Mammary epithelial cell (primary cell): Measurements from ENCODE around the gene CHMP2A.

ENCODE experiments used
- EZH2 ChIP-seq: IDR thresholded peaks from 2 replicates; pipeline ENCODE4 v1.6.1; 2012; ENCODE audit warnings: low read length, inconsistent platforms, borderline replicate concordance
- TF ChIP-seq, protein P1 (sequence below), 2 donors: IDR thresholded peaks in 1 of 2; conservative IDR thresholded peaks in 1 of 2; 2 replicates each; pipeline ENCODE4 v1.5.1; 2011 to 2012; ENCODE audit warnings: inconsistent platforms in 2 of 2, low read length in 2 of 2, mild to moderate bottlenecking in 2 of 2, control low read depth in 1 of 2, low read depth in 1 of 2; ENCODE audit not compliant: insufficient read depth in 1 of 2; ENCODE audit errors: extremely low read depth in 1 of 2

DNA sequence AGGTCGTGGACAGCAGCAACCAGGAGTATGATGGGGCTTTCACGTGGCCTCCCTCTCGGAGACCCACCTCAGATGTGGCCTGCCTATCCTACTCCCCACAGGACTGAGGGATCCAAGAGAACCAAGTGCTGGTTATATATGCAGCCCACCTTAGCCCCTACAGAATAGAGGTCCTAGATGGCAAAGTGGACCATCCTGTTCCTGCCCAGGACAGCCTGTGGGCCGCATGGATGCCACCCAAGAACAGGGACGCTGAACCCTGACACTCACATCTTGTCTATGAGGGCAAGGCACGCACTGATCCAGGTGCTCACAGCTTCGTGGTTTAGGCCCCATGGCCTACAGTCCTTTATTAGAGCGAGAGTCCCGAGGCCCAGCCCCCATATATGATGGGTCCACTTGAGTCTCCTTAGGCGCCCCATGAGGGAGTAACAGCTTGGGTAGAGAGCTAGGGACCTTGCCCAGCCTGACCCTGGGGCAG is 41.7 kb downstream of the CHMP2A start:
- no peak for TF ChIP-seq EZH2
- TF ChIP-seq, protein P1, sequence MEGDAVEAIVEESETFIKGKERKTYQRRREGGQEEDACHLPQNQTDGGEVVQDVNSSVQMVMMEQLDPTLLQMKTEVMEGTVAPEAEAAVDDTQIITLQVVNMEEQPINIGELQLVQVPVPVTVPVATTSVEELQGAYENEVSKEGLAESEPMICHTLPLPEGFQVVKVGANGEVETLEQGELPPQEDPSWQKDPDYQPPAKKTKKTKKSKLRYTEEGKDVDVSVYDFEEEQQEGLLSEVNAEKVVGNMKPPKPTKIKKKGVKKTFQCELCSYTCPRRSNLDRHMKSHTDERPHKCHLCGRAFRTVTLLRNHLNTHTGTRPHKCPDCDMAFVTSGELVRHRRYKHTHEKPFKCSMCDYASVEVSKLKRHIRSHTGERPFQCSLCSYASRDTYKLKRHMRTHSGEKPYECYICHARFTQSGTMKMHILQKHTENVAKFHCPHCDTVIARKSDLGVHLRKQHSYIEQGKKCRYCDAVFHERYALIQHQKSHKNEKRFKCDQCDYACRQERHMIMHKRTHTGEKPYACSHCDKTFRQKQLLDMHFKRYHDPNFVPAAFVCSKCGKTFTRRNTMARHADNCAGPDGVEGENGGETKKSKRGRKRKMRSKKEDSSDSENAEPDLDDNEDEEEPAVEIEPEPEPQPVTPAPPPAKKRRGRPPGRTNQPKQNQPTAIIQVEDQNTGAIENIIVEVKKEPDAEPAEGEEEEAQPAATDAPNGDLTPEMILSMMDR (conservative IDR thresholded peaks at IDR 0.05 in 1 of 2, IDR thresholded peaks at IDR 0.05 in 1 of 2; ENCODE audit: extremely low read depth in 1 of 2, insufficient read depth in 1 of 2, low read depth in 1 of 2, low read length in 2 of 2), result no peak
